ENCODE measurements around the gene ZNF765.
A peak's percentile ranks its signal among the peaks of the same experiment; 100 is the strongest.
"Not testable (repeated sequence)": the region's sequence is repeated elsewhere in the genome, so short reads cannot be mapped to it uniquely, and the experiment has no call there.

ZNF765 gene

DNA sequence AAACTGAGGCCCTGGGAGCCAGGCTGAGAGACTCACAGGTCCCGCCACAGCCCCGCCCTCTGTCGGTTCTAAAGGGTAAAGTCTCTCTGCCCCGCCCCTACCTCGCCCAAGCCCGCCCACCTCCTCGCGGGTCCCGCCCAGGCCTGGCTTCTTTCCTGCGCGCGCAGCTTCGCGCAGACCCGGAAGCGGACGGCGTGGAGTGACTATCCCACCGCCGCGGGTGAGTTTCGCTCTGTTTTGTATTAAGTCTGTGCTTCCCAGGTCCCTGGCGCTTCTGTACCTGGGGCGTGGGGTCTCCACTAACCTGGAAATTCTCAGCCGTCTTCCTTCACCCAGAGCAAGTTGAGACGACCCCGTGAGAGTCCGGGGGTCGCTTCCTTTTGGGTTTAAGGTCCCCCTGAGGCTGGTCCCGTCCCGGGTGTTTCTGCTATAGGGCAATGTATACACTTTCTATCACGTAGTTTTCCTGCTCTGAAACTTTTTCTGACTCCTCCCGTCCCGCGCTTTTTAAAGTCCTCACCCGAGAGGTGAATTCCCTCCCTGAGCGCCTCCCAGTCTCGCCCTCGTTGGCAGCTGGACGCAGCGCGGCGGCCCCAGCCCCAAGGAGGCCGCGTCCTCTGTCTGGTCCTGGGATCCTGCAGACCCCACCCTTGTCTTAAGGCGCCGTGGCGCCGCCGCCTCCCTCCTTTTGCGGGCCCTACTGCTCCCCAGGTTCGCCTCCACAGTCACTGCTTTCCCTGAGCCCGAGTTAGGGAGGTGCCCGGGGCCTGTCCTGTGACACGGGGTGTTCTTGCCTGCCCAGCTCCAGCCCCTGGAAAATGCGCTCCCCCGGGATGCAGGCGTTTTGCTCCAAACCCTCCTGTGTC lies at the start of gene ZNF765:
Gene ZNF765, plus strand, starts transcription at position 176 of the 866 bp plus-strand sequence. CDS start 2,867 bp downstream, outside the sequence.
- DNase-seq = peak; percentile 98

DNA sequence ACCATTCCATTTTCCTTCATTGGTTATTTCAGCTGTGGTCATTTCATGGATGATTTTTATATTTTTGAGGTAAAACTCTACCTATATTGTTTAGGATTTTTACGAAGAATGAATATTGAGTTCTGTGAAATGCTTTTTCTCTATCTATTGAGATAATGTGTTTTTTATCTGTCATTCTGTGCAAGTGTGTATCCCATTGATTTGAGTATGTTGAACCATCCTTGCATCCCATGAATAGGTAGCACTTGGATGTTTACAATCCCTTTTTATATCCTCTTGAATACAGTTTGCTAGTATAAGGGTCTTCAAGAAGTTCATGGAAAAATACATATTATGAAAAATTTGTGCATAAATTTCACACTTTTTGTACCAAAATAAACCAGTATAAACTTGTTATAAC lies 39.2 kb upstream of the ZNF765 start:
- DNase-seq = no peak

DNA sequence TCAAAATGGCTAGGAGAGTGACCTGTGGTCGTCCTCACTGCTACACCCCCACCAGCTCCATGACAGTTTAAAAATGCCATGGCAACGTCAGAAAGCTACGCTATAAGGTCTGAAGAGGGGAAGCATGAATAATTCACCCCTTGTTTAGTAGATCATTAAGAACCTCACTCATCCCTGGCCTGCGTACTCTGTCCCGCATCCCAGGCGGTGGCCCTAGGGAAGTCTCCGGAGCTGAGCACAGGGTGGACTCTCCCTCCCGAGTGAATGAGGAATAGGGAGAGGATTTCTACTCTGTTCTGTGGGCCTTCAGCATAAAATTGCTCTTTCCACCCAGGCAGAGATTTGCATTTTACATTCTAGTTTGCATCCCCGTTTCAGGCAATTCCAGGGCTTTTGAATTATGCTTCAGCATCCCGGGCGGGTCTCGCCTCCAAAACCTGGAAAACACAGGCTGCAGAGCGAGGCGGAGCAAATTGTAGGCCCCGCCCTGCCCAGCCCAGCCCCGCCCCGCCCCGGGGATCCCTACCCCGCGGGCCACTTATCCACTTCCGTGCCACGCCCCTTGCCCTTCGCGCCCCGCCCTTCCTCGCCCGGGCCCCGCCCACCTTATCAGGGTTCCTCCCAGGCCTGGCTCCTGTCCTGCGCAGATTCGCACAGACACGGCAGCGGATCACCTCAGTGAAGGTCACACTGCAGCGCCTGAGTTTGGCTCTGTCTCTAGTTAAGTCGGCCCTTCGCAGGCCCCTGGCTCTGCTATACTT lies 36.9 kb upstream of the ZNF765 start:
- no peak for DNase-seq

DNA sequence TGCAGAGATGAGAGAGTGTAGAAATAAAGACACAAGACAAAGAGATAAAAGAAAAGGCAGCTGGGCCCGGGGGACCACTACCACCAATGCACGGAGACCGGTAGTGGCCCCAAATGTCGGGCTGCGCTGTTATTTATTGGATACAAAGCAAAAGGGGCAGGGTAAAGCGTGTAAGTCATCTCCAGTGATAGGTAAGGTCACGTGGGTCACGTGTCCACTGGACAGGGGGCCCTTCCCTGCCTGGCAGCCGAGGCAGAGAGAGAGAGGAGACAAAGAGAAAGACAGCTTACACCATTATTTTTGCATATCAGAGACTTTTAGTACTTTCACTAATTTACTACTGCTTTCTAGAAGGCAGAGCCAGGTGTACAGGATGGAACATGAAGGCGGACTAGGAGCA lies 34.9 kb upstream of the ZNF765 start:
- not testable (repeated sequence) for DNase-seq

DNA sequence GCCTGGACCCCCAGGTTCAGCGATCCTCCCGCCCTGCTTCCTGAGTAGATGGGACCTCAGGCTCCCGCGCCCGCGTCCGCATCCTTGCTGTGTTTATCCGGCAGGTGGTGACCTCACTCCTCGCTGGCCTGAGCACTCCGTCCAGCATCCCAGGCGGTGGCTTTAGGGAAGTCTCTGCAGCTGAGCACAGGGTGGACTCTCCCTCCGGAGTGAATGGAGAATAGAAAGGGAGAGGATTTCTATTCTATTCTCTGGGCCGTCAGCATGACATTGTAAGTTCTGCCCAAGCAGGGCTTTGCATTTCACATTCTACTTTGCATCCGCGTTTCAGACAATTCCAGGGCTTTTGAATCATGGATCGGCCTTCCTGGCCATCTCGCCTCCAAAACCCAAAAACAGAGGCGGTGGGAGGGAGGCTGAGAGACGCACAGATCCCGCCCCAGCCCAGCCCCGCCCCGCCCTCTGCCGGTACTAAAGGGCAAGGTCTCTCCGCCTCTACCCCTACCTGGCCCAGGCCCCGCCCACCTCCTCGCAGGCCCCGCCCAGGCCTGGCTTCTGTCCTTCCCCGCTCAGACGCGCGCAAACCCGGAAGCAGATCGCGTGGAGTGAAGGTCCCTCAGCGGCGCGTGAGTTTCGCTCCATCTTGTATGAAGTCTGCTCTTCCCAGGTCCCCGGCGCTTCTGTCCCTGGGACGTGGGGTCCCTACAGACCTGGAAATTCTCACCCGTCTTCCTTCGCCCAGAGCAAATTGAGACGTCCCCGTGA lies 29.6 kb upstream of the ZNF765 start, which contains the start of gene ZNF525:
Gene ZNF525, plus strand, starts transcription at position 572 of the 765 bp plus-strand sequence. CDS start 6,577 bp downstream, outside the sequence.
- DNase-seq = peak; percentile 99

DNA sequence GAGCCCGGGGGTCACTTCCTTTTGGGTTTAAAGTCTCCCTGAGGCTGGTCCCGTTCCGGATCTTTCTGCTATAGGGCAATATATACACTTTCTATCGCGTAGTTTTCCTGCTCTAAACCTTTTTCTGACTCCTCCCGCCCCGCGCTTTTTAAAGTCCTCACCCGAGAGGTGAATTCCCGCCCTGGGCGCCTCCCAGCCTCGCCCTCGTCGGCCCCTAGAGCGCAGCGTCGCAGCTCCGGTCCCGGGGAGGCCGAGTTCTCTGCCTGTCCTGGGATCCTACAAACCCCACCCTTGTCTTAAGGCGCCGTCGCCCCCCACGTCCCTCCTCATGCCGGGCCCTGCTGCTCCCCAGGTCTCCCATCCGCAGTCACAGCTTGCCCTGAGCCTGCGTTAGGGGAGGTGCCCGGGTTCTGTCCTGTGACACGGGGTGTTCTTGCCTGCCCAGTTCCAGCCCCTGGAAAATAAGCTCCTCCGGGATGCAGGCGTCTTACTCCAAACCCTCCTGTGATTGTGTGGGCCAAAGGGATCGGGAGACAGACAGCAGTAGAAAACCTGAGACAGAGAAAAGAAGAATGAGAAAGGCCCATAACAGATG lies 29.0 kb upstream of the ZNF765 start:
- DNase-seq = peak; percentile 50

DNA sequence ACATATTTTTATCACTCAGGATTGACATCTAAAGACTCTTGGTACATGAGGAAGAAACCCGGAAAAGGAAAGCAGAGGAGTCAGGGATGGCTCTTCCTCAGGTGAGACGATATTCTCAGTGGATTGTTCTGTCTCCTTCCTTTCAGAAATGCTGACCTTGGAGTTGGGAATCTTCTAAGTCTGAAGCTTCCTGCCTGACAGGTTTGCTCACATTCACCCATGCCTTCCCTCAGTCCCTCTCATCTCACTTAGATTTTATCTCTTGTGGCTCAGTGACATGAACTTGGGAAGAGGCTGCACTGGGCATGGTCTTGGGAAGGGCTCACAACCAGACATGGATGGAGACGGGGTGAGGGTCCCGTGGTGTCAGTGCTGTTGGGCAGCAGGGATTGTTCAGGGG lies 22.8 kb upstream of the ZNF765 start:
- DNase-seq = no peak

DNA sequence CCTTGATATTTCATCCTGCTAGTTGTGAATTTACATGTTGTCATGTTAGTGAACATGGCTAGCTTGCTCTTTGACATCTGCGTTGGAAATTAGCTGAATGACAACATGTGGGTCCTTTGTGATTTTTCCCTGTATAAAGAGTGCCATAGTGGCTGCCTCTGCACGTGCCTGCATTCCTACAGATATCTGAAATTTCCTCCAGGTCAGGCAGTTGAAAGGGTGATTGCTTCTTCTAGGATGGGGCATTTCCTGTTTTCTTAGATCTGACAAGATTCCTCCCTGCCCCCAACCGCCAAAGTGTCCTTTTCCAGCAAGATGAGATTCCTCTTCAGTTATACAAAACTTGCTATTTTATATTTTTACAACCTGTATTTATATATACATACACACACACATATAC lies 20.7 kb upstream of the ZNF765 start:
- no peak for DNase-seq

DNA sequence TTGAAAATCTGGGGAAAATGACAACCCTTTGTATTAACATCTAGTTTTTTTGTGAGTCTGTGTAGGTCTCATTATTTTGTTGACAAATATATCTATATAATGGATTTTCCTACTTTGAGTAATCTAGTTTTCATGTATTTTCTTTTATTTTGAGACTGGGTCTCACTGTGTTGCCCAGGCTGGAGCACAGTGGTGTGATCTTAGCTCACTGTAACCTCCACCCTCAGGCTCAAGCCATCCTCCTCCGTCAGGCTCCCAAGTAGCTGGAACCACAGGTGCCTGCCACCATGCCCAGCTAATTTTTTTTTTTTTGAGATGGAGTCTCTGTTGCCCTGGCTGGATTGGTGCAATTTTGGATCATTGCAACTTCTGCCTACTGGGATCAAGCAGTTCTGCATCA lies 20.2 kb upstream of the ZNF765 start:
- DNase-seq = no peak

DNA sequence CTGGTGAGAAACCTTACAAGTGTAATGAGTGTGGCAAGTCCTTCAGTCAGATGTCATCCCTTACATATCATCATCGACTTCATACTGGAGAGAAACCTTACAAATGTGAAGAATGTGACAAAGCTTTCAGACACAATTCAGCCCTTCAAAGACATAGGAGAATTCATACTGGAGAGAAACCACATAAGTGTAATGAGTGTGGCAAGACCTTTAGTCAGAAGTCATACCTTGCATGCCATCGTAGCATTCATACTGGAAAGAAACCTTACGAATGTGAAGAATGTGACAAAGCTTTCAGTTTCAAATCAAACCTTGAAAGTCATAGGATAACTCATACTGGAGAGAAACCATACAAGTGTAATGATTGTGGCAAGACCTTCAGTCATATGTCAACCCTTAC lies 13.6 kb upstream of the ZNF765 start:
- DNase-seq = no peak

DNA sequence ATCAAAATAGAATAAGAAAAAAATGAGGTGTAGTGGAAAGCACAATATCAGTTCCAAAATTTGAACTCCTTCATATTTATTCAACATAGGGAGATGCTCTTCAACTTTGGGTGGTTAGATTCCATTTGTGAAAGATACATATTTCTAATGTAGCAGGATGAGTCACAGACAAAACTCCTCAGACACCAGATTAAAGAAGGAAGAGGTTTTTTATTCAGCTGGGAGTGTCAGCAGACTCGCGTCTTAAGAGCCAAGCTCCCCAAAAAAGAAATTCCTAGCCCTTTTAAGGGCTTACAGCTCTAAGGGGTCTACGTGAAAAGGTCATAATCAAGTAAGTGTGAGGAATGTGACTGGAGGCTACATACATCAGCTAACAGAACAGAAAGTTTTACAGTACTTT lies 6.8 kb upstream of the ZNF765 start:
- DNase-seq = no peak

DNA sequence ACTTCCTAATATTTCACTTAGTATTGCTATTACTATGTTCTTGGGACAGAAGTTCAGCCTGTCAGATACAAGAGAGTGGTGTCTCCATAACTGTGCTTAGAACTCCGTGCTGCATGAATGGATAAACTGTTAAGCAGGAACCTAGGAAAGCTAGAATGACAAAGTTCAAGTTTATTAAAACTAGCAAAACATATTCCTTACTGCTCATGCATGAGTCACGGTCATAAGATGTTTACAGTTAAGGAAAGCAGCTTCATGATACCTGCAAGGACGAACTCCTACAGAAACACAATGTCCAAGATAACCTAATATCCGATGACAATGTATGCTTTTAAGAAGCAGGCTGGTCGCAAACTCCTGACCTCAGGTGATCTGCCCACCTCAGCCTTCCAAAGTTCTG lies 6.0 kb upstream of the ZNF765 start:
- no peak for DNase-seq

DNA sequence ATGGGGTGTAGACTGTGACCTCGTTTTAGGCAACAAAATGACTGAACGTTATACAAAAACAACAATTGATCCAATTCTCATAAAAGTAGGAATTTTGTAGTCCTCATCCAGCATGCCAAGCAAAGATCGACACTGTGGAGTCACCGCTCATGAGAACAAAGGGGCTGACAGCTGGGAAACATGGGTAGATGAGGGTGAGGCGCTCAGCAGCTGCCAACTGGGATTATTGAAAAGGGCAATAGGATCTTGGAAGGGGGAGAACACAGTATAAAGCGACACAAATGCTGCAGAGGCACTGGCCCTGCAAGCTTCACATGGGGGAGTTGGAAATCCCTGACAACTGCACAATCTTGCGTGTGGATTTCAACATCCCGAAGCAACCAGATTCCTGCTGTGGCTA lies 5.4 kb upstream of the ZNF765 start:
- DNase-seq = no peak

DNA sequence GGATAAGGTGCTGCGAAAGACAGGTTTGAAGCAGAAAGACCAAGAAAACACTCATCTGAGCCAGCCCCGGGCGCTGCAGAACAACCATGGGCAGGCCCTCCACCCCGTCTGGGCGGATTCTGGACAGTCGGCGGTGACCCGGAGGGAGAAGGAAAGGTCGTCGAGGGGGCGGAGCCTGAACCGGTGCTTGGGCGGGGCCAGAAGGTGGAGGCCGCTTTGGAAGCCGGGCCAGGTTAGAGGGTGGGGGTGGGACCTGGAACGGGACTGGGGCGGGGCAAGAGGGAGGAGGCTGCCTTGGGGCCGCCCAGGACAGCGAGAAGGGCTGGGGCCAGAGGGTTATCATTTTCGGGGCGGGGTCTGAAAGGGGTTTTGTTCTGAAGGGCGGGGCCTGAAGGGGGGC lies 5.0 kb upstream of the ZNF765 start:
- DNase-seq = no peak

DNA sequence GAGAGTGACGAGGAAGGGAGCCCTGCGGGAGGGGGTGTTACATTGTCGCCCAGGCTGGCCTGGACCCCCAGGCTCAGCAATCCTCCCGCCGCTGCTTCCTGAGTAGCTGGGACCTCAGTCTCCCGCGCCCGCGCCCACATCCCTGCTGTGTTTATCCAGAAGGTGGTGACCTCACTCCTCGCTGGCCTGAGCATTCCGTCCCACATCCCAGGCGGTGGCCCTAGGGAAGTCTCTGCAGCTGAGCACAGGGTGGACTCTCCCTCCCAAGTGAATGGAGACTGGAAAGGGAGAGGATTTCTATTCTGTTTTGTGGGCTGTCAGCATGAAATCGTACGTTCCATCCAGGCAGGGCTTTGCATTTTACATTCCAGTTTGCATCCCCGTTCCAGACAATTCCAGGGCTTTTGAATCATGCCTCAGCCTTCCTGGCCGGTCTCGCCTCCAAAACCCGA lies 401 bp upstream of the ZNF765 start:
- no peak for DNase-seq

DNA sequence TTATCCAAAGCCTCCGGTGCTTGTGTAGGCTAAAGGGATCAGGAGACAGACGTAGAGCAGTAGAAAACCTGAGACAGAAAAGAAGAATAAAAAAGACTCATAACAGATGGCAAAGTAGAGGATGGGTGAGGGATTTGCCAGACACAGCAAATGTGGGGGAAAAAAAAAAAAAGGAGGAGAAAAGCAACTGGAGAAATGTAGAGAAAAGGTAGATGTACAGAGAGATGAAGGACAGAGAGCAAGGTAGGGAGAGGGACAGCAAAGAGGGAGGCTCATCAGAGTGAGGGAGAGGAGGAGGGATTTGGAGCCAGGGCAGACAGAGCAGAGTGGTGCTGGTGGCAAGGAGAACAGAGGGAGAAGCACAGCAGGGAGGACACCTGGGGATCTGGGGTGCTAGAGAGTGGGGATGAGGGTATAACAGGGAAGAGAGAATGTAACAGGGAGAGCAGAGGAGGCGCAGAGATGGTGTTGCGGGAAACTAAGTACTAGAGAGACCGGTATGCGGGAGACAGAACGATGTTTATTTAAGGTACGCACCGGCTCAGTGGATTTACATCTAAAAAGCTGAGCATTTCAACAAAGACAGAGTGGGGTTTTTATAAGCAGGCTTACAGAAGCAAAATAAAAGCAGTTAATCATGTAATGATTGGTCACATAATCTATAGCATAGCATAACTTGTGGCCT lies 1.0 kb downstream of the ZNF765 start:
- not testable (repeated sequence) for DNase-seq

DNA sequence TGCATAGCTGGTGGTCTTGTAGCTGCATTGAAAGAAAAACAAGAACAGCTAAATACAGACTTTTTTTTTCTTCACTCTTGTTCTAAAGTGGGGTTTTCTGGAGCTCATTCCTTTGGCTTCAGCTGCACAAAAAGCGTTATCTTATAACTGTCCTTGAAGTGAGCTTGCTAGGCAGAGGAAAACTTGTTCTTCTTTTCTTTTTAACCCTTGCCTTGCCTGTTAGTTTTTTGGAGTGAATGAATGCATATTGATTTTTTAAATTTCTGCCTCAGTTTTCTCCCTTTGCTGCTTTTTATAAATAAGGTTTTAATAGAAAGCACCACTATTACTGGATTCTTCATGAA lies 1.5 kb downstream of the ZNF765 start:
- no peak for DNase-seq

DNA sequence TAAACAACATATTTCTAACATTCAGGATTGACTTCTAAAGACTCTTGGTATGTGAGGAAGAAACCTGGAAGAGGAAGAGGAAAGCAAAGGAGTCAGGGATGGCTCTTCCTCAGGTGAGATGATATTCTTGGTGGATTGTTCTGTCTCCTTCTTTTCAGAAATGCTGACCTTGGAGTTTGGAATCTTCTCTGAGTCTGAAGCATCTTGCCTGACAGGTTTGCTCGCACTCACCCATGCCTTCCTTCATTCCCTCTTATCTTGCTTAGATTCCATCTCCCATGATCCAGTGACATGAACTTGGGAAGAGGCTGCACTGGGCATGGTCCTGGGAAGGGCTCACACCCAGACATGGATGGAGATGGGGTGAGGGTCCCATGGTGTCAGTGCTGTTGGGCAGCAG lies 3.0 kb downstream of the ZNF765 start:
- DNase-seq = not testable (repeated sequence)

DNA sequence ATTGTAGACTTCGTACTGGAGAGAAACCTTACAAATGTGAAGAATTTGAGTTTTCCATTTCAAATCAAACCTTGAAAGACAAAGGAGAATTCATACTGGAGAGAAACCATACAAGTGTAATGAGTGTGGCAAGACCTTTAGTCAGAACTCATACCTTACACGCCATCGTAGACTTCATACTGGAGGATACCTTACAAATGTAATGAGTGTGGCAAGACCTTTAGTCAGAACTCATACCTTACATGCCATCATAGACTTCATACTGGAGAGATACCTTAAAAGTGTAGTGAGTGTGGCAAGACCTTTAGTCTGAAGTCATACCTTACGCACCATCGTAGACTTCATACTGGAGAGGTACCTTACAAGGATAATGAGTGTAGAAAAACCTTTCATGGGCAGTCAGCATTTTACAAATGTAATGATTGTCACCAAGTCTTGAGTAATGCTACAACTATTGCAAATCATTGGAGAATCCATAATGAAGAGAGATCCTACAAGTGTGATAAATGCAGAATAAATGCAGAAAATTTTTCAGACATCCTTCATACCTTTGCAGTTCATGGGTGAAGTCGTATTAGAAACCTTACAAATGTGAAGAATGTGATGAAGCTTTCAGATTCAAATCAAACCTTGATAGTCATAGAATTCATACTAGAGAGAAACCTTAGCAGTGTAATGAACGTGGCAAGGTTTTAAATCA lies 14.7 kb downstream of the ZNF765 start:
- DNase-seq = no peak

DNA sequence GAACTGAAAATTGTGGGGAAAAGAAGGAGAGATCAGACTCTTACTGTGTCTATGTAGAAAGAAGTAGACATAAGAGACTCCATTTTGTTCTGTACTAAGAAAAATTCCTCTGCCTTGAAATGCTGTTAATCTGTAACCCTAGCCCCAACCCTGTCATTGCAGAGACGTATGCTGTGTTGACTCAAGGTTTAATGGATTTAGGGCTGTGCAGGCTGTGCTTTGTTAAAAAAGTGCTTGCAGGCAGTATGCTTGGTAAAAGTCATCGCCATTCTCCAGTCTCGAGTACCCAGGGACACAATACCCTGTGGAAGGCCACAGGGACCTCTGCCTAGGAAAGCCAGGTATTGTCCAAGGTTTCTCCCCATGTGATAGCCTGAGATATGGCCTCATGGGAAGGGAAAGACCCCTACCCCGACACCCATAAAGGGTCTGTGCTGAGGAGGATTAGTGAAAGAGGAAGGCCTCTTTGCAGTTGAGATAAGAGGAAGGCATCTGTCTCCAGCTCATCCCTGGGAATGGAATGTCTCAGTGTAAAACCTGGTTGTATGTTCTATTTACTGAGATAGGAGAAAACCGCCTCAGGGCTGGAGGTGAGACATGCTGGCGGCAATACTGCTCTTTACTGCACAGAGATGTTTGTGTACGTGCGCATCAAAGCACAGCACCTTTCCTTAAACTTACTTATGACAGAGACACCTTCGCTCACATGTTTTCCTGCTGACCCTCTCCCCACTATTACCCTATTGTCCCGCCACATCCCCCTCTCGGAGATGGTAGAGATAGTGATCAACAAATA lies 25.8 kb downstream of the ZNF765 start:
- DNase-seq = not testable (repeated sequence)

DNA sequence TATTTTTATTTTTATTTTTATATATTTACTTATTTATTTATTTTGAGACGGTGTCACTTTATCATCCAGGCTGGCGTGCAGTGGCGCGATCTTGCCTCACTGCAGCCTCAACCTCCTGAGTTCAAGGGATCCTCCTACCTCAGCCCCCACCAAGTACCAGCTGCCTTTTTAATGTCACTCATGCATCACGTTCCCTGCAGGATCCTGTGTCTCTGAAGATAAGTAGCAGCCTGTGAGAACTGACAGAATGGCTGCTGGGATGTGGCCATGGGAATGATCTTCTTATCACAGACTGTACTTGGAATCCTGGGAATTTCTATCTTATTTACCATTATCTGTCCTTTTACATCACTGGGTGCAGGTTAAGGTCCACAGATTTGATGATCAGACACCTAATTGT lies 27.6 kb downstream of the ZNF765 start:
- DNase-seq = no peak
